Thyroid gland (tissue), 4 donors: ENCODE data around the gene CCL13. TPM values are rescaled to one million over a fixed set of nuclear protein-coding genes. Genes with fewer than 3 reads are reported as not detected.
A peak's percentile ranks its signal among the peaks of the same experiment; 100 is the strongest.
"Not testable (repeated sequence)": the region's sequence is repeated elsewhere in the genome, so short reads cannot be mapped to it uniquely, and the experiment has no call there.

Experiments
- DNase-seq, 2 donors: peaks; one replicate each; pipeline ENCODE4 v3.0.0-alpha.2; 2019
- H3K27ac ChIP-seq, 3 donors: fragments of 200-600 bp; sonication (generic); 1 replicate in 2 of 3; 2 replicates in 1 of 3; pipeline ENCODE4 v1.5.1; 2016 to 2019; ENCODE audit warnings: mild to moderate bottlenecking in 1 of 3, moderate library complexity in 1 of 3
- H3K27me3 ChIP-seq: fragments of 200-600 bp; sonication (generic); one replicate; pipeline ENCODE4 v1.5.1; 2019
- H3K36me3 ChIP-seq, 2 donors: fragments of 200-600 bp; sonication (generic); one replicate each; pipeline ENCODE4 v1.5.1; 2016 to 2019
- H3K4me1 ChIP-seq, 2 donors: fragments of 200-600 bp; sonication (generic); one replicate each; pipeline ENCODE4 v1.5.1; 2017 to 2019
- H3K4me3 ChIP-seq, 3 donors: fragments of 200-600 bp; sonication (generic); replicated peaks in 1 of 3; 1 replicate in 2 of 3; 2 replicates in 1 of 3; pipeline ENCODE4 v1.5.1; 2016; ENCODE audit warnings: mild to moderate bottlenecking in 1 of 3
- H3K9me3 ChIP-seq: fragments of 200-600 bp; sonication (generic); one replicate; pipeline ENCODE4 v1.5.1; 2017
- CTCF ChIP-seq, 6 experiments: fragments of 200-600 bp in 3 of 6; fragments of 450-650 bp in 3 of 6; sonication (generic) in 3 of 6; IDR thresholded peaks; one replicate each; pipeline ENCODE4 v1.5.1; 2016 to 2019; ENCODE audit warnings: antibody characterized with exemption in 6 of 6, mild to moderate bottlenecking in 2 of 6, inconsistent platforms in 1 of 6, moderate library complexity in 1 of 6
- POLR2A ChIP-seq, 2 donors: fragments of 450-650 bp; IDR thresholded peaks; one replicate each; pipeline ENCODE4 v1.6.1; 2017; ENCODE audit warnings: antibody characterized with exemption in 2 of 2, mild to moderate bottlenecking in 2 of 2, moderate library complexity in 1 of 2
- WGBS, 2 donors: methylation state at CpG; one replicate each; pipeline ENCODE4 v1.1.5; 2017; 5-methylcytosine and 5-hydroxymethylcytosine counted together
- intact Hi-C: fragments of 100-400 bp; cut with DNase I; formaldehyde crosslinking; loops from one replicate; pipeline ENCODE4 v1.15.1; 2023
- total RNA-seq, 4 donors: library from RNA; depleted of rRNA; stranded (reverse); fragments of >200 nt; gene quantifications; one replicate each; pipeline ENCODE4 v1.2.3, GENCODE V29; 2016

The CCL13 gene
- total RNA-seq, 4 donors from 2014 or later = 1.2 to 3.2 (median 1.6) TPM

- no peak for DNase-seq
- no peaks in the 10 kb centered on the region for H3K27me3 ChIP-seq
- no peaks in the 10 kb centered on the region for H3K36me3 ChIP-seq
- peaks cover 0 to 8% of the 10 kb centered on the region in 2 donors for H3K4me1 ChIP-seq
- no peak overlapping the region for H3K4me3 ChIP-seq
- intact Hi-C loops = loop anchor here (5.0 kb wide), 1 partner anchor 49 kb away; the partner anchor contains the start of gene CCL1
- no peak for TF ChIP-seq POLR2A (IDR thresholded peaks at IDR 0.05)
- TF ChIP-seq CTCF (IDR thresholded peaks at IDR 0.05) = no peak
- H3K9me3 ChIP-seq = no peaks in the 10 kb centered on the region
- 92 to 95% methylated on average over 4 of the region's 4 CpGs for WGBS, 2 donors
- H3K27ac ChIP-seq = no peak overlapping the region
These were observed 43.1 kb upstream of the CCL13 start for GRCh38 chr17:34313164-34313563.

DNA sequence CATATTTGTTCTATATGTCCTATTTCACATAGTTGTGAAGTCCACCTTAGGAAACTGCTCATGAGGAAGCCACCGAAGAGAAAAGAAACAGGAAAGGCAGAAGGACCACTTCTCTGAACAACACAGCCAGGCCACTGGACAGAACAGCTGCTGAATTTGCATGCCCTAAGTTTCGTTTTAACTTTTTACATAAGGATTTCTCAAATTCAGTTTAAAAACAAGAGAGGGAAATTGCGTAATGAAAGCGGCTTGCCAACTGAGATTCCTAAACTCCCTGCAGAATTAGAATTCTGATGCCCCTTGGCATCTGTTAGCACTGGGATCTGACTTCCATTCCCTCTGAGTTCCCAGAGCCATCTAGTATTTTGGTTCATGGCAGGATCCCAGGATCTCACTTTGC is 42.0 kb upstream of the CCL13 start:
- intact Hi-C loops = loop anchor here (5.0 kb wide), 1 partner anchor 48 kb away; the partner anchor contains the start of gene CCL1
- WGBS, 2 donors = 29 to 45% methylated on average over 4 of the region's 4 CpGs
- no peak for TF ChIP-seq POLR2A (IDR thresholded peaks at IDR 0.05)
- H3K4me1 ChIP-seq = peaks cover 0 to 8% of the 10 kb centered on the region in 2 donors
- peak overlapping the region in 1 of 3 donors; percentile 32 for H3K27ac ChIP-seq
- no peaks in the 10 kb centered on the region for H3K36me3 ChIP-seq
- no peaks in the 10 kb centered on the region for H3K27me3 ChIP-seq
- H3K9me3 ChIP-seq = no peaks in the 10 kb centered on the region
- DNase-seq = peak in 1 of 2 donors; percentile 1
- no peak overlapping the region for H3K4me3 ChIP-seq

- no peaks in the 10 kb centered on the region for H3K36me3 ChIP-seq
- intact Hi-C loops = no loop called here
- no peak overlapping the region for H3K4me3 ChIP-seq
- TF ChIP-seq POLR2A (IDR thresholded peaks at IDR 0.05) (no peak), CTCF (IDR thresholded peaks at IDR 0.05) (no peak)
- DNase-seq = no peak
- peaks cover 0 to 6% of the 10 kb centered on the region in 2 donors for H3K4me1 ChIP-seq
- WGBS, 2 donors = 81 to 86% methylated on average over 3 of the region's 3 CpGs
- no peaks in the 10 kb centered on the region for H3K9me3 ChIP-seq
- H3K27me3 ChIP-seq = no peaks in the 10 kb centered on the region
- no peak overlapping the region for H3K27ac ChIP-seq
These were observed 37.8 kb upstream of the CCL13 start for GRCh38 chr17:34318474-34318873.

- H3K4me3 ChIP-seq = no peak within 1 kb of the TSS
- no peak within 1 kb of the TSS for H3K27ac ChIP-seq
- no peaks in the 10 kb centered on the region for H3K36me3 ChIP-seq
- 48 to 49% methylated on average over 2 of the region's 2 CpGs for WGBS, 2 donors
- intact Hi-C loops = no loop called here
- H3K9me3 ChIP-seq = no peaks in the 10 kb centered on the region
- TF ChIP-seq CTCF (IDR thresholded peaks at IDR 0.05) = no peak
- no peak for TF ChIP-seq POLR2A (IDR thresholded peaks at IDR 0.05)
- H3K4me1 ChIP-seq = peaks cover 0 to under 1% of the 10 kb centered on the region in 2 donors
- DNase-seq = no peak
- no peaks in the 10 kb centered on the region for H3K27me3 ChIP-seq
These were observed 37.2 kb upstream of the CCL13 start, which contains the start of gene CCL8 for GRCh38 chr17:34319039-34319483. Gene CCL8, plus strand, starts transcription at chr17:34319435. Its CDS starts 67 bp downstream, at chr17:34319502.

- H3K36me3 ChIP-seq = no peaks in the 10 kb centered on the region
- no peaks in the 10 kb centered on the region for H3K9me3 ChIP-seq
- no peak overlapping the region for H3K4me3 ChIP-seq
- no peak overlapping the region for H3K27ac ChIP-seq
- no peaks in the 10 kb centered on the region for H3K27me3 ChIP-seq
- no peak for DNase-seq
- TF ChIP-seq POLR2A (IDR thresholded peaks at IDR 0.05) = no peak
- TF ChIP-seq CTCF (IDR thresholded peaks at IDR 0.05) = no peak
- intact Hi-C loops = no loop called here
- H3K4me1 ChIP-seq = no peaks in the 10 kb centered on the region
These were observed 34.3 kb upstream of the CCL13 start for GRCh38 chr17:34321964-34322363.

DNA sequence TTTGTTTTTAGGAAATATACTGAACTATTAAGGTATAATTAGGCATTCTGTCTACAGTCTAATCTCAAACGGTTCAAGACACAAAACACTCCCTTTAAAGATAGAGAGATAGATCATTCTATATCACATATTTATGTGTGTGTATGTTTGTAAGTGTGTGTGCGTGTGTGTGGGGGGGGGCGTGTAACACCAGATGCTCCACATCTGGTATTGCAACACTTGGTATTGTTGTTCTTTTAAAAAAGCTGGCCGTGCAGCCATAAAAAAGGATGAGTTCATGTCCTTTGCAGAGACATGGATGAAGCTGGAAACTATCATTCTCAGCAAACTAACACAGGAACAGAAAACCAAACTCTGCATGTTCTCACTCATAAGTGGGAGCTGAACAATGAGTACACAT is 28.7 kb upstream of the CCL13 start:
- H3K4me3 ChIP-seq, H3K36me3 ChIP-seq, H3K9me3 ChIP-seq, H3K4me1 ChIP-seq, H3K27ac ChIP-seq, H3K27me3 ChIP-seq, intact Hi-C loops, DNase-seq: not testable (repeated sequence)
- 66 to 77% methylated on average over 4 of the region's 4 CpGs for WGBS, 2 donors
